ENCODE data around the gene ATP9B. TPM values are rescaled to one million over a fixed set of nuclear protein-coding genes. Genes with fewer than 3 reads are reported as not detected.

Gene ATP9B
- polyA plus RNA-seq, 1 of the 3 experiments (the other 2 are of a cell fraction) = 11.2 TPM

DNA sequence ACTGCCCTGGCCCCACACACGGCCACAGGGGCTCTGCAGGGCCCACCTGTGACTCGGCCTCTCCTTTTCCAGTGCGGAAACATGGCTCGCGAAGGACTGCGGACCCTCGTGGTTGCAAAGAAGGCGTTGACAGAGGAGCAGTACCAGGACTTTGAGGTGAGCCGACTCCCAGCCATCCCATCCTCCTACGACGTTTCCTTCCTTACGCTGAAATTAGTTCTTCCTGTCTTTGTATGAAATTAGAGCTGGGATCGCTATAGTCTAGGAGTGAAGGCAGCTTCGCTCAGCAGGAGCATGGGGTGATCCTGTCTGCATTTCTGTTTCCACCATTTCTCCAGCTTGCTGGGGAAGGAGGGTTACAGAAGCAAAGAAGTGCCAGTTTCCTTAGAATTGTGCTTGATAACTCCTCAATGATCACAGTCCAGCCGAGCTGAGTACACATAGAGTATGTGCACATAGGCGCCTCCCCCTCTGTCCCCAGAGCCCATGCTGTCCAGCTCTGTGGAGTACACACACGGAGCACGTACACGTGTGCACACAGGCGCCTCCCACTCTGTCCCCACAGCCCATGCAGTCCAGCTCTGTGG is 267.5 kb downstream of the ATP9B start:
- Histone ChIP-seq H2AFZ (ENCODE audit: low read depth) (no peak overlapping the region), H3K9me3 (no peaks in the 10 kb centered on the region), H3K4me2 (no peak overlapping the region), H3K36me3 (replicated peaks in 1 of 2; ENCODE audit: control insufficient read depth in 1 of 2, insufficient read depth in 2 of 2, low read length in 1 of 2) (peaks cover 2 to 7% of the 10 kb centered on the region in 2 experiments), H3K27ac (ENCODE audit: low read depth in 2 of 2, low read length in 1 of 2) (no peak overlapping the region), H3F3A (replicated peaks; ENCODE audit: insufficient read depth) (no peaks in the 10 kb centered on the region), H3K9me2 (no peaks in the 10 kb centered on the region), H4K20me1 (ENCODE audit: insufficient read depth) (no peaks in the 10 kb centered on the region), H3K79me2 (ENCODE audit: insufficient read depth) (no peaks in the 10 kb centered on the region), H3K4me3 (ENCODE audit: low read depth in 2 of 2, low read length in 1 of 2) (no peak overlapping the region), H3K9ac (no peak overlapping the region), H3K27me3 (ENCODE audit: insufficient read depth) (no peaks in the 10 kb centered on the region), H3K4me1 (ENCODE audit: control insufficient read depth in 1 of 2, insufficient read depth in 2 of 2, low read depth in 1 of 2, low read length in 1 of 2) (no peaks in the 10 kb centered on the region)
- no peak for DNase-seq
- CTCF ChIA-PET = no interaction called here
- WGBS (ENCODE audit: low lambda C conversion rate) = 93% methylated on average over 19 of the region's 20 CpGs
- TF ChIP-seq, protein P1, sequence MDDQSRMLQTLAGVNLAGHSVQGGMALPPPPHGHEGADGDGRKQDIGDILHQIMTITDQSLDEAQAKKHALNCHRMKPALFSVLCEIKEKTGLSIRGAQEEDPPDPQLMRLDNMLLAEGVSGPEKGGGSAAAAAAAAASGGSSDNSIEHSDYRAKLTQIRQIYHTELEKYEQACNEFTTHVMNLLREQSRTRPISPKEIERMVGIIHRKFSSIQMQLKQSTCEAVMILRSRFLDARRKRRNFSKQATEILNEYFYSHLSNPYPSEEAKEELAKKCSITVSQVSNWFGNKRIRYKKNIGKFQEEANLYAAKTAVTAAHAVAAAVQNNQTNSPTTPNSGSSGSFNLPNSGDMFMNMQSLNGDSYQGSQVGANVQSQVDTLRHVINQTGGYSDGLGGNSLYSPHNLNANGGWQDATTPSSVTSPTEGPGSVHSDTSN (IDR thresholded peaks at IDR 0.05) = no peak
- TF ChIP-seq RXRA (IDR thresholded peaks at IDR 0.05; ENCODE audit: borderline replicate concordance, low read depth) (no peak), GABPA (IDR thresholded peaks at IDR 0.05; ENCODE audit: low read depth) (no peak), POLR2AphosphoS5 (IDR thresholded peaks at IDR 0.05; ENCODE audit: low read depth, low read length) (no peak), SMC3 (IDR thresholded peaks at IDR 0.05; ENCODE audit: low read depth, low read length) (no peak), SIN3A (IDR thresholded peaks at IDR 0.05; ENCODE audit: borderline replicate concordance, low read depth, low read length) (no peak), EP300 (IDR thresholded peaks at IDR 0.05; ENCODE audit: borderline replicate concordance in 1 of 2, low read depth in 1 of 2, low read length in 1 of 2) (no peak)
- TF ChIP-seq, protein P2, sequence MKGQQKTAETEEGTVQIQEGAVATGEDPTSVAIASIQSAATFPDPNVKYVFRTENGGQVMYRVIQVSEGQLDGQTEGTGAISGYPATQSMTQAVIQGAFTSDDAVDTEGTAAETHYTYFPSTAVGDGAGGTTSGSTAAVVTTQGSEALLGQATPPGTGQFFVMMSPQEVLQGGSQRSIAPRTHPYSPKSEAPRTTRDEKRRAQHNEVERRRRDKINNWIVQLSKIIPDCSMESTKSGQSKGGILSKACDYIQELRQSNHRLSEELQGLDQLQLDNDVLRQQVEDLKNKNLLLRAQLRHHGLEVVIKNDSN (IDR thresholded peaks at IDR 0.05; ENCODE audit: borderline replicate concordance, low read depth) = no peak
- POLR2A ChIA-PET = no interaction called here

DNA sequence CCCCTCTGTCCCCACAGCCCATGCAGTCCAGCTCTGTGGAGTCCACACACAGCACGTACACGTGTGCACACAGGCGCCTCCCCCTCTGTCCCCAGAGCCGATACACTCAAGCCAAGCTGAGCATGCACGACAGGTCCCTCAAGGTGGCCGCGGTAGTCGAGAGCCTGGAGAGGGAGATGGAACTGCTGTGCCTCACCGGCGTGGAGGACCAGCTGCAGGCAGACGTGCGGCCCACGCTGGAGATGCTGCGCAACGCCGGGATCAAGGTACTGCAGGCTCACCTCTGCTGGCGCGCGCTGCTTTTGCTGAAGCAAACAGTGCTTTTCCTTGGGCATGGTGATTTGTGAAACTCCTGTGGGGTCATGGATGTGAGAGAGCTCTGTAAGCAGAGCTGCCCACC is 268.0 kb downstream of the ATP9B start:
- Histone ChIP-seq H3K4me1 (ENCODE audit: control insufficient read depth in 1 of 2, insufficient read depth in 2 of 2, low read depth in 1 of 2, low read length in 1 of 2) (no peaks in the 10 kb centered on the region), H2AFZ (ENCODE audit: low read depth) (no peak overlapping the region), H3K27ac (ENCODE audit: low read depth in 2 of 2, low read length in 1 of 2) (no peak overlapping the region), H4K20me1 (ENCODE audit: insufficient read depth) (no peaks in the 10 kb centered on the region), H3K4me3 (ENCODE audit: low read depth in 2 of 2, low read length in 1 of 2) (no peak overlapping the region), H3K36me3 (replicated peaks in 1 of 2; ENCODE audit: control insufficient read depth in 1 of 2, insufficient read depth in 2 of 2, low read length in 1 of 2) (peaks cover 0 to 7% of the 10 kb centered on the region in 2 experiments), H3K4me2 (no peak overlapping the region), H3K9me2 (no peaks in the 10 kb centered on the region), H3K9me3 (no peaks in the 10 kb centered on the region), H3K9ac (no peak overlapping the region), H3F3A (replicated peaks; ENCODE audit: insufficient read depth) (no peaks in the 10 kb centered on the region), H3K79me2 (ENCODE audit: insufficient read depth) (no peaks in the 10 kb centered on the region), H3K27me3 (ENCODE audit: insufficient read depth) (no peaks in the 10 kb centered on the region)
- TF ChIP-seq, protein P2 (IDR thresholded peaks at IDR 0.05; ENCODE audit: borderline replicate concordance, low read depth) = no peak
- no peak for TF ChIP-seq FOSL2 (IDR thresholded peaks at IDR 0.05; ENCODE audit: borderline replicate concordance, low read depth)
- TF ChIP-seq, protein P3, sequence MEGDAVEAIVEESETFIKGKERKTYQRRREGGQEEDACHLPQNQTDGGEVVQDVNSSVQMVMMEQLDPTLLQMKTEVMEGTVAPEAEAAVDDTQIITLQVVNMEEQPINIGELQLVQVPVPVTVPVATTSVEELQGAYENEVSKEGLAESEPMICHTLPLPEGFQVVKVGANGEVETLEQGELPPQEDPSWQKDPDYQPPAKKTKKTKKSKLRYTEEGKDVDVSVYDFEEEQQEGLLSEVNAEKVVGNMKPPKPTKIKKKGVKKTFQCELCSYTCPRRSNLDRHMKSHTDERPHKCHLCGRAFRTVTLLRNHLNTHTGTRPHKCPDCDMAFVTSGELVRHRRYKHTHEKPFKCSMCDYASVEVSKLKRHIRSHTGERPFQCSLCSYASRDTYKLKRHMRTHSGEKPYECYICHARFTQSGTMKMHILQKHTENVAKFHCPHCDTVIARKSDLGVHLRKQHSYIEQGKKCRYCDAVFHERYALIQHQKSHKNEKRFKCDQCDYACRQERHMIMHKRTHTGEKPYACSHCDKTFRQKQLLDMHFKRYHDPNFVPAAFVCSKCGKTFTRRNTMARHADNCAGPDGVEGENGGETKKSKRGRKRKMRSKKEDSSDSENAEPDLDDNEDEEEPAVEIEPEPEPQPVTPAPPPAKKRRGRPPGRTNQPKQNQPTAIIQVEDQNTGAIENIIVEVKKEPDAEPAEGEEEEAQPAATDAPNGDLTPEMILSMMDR (IDR thresholded peaks at IDR 0.05) = no peak
- TF ChIP-seq MEF2A (IDR thresholded peaks at IDR 0.05; ENCODE audit: borderline replicate concordance, low read depth) = no peak
- no peak for TF ChIP-seq GATA2 (CRISPR knock-in tag; IDR thresholded peaks at IDR 0.05)
- TF ChIP-seq RAD21 (IDR thresholded peaks at IDR 0.05; ENCODE audit: low read length) = no peak
- no peak for TF ChIP-seq FOXM1 (IDR thresholded peaks at IDR 0.05; ENCODE audit: low read depth)
- TF ChIP-seq FOXJ3 (CRISPR knock-in tag; IDR thresholded peaks at IDR 0.05) = no peak
- TF ChIP-seq JUND (IDR thresholded peaks at IDR 0.05) = no peak
- no peak for TF ChIP-seq RXRA (IDR thresholded peaks at IDR 0.05; ENCODE audit: borderline replicate concordance, low read depth)
- no peak for TF ChIP-seq YY1 (IDR thresholded peaks at IDR 0.05; ENCODE audit: low read depth)
- TF ChIP-seq, protein P4, sequence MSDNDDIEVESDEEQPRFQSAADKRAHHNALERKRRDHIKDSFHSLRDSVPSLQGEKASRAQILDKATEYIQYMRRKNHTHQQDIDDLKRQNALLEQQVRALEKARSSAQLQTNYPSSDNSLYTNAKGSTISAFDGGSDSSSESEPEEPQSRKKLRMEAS (IDR thresholded peaks at IDR 0.05; ENCODE audit: low read depth) = no peak
- TF ChIP-seq RFX5 (IDR thresholded peaks at IDR 0.05; ENCODE audit: low read length) = no peak
- TF ChIP-seq TEAD4 (IDR thresholded peaks at IDR 0.05; ENCODE audit: borderline replicate concordance, insufficient read depth) = no peak
- WGBS (ENCODE audit: low lambda C conversion rate) = 86% methylated on average over 10 of the region's 19 CpGs
- CTCF ChIA-PET = no interaction called here
- no peak for DNase-seq
- POLR2A ChIA-PET = no interaction called here
